Cardiac muscle cell (in vitro differentiated cells and primary cell): ENCODE data around the gene ZNF280C. TPM values are rescaled to one million over a fixed set of nuclear protein-coding genes. Genes with fewer than 3 reads are reported as not detected.

ENCODE experiments used
- DNase-seq, 2 donors: peaks; one replicate each; pipeline versions ENCODE4 v3.0.0 to v3.0.0-alpha.2; 2010 to 2017; ENCODE audit warnings: low read depth in 1 of 2, low spot score in 1 of 2
- H3K27ac ChIP-seq: fragments of 200-600 bp; sonication (generic); 2 replicates; pipeline ENCODE4 v1.5.1; 2016
- H3K27me3 ChIP-seq: fragments of 200-600 bp; sonication (generic); 2 replicates; pipeline ENCODE4 v1.6.0; 2016; ENCODE audit warnings: control low read depth
- H3K36me3 ChIP-seq: fragments of 200-600 bp; sonication (generic); 2 replicates; pipeline ENCODE4 v1.5.1; 2016; ENCODE audit warnings: control low read depth
- H3K4me1 ChIP-seq: fragments of 200-600 bp; sonication (generic); 2 replicates; pipeline ENCODE4 v1.8.1; 2017; ENCODE audit warnings: low read depth, mild to moderate bottlenecking, mixed run types
- H3K4me3 ChIP-seq: fragments of 200-600 bp; sonication (generic); 2 replicates; pipeline ENCODE4 v1.5.1; 2016; ENCODE audit warnings: mild to moderate bottlenecking
- H3K9me3 ChIP-seq: fragments of 200-600 bp; sonication (generic); 2 replicates; pipeline ENCODE4 v1.5.1; 2017; ENCODE audit warnings: low read depth, mild to moderate bottlenecking, control low read depth
- CTCF ChIP-seq: IDR thresholded peaks from 2 replicates; pipeline ENCODE4 v1.5.1; 2012; ENCODE audit warnings: low read depth, mild to moderate bottlenecking, low read length
- polyA plus RNA-seq: library from polyadenylated mRNA; unstranded; fragments of >200 nt; fragmentation: Nextera tagmentation; extraction: Ambion mirVana; gene quantifications from 2 replicates; pipeline ENCODE4 v1.2.1, GENCODE V29; 2016
- total RNA-seq: library from RNA; depleted of rRNA; stranded (reverse); fragments of >200 nt; gene quantifications from 2 replicates; pipeline ENCODE4 v1.2.3, GENCODE V29; 2016

Gene ZNF280C
- total and polyA plus RNA-seq, 2 experiments from 2014 or later = 3.1 to 6.8 TPM

- DNase-seq = peak in 1 of 2 donors; percentile 1
- H3K4me3 ChIP-seq = no peak overlapping the region
These were observed 30.7 kb upstream of the ZNF280C start for GRCh38 chrX:130299279-130300009.

GRCh38 chrX:130296743-130297142 lies 28.0 kb upstream of the ZNF280C start:
- peak in 1 of 2 donors; percentile 6 for DNase-seq
- Histone ChIP-seq H3K4me1 (no peaks in the 10 kb centered on the region), H3K36me3 (no peaks in the 10 kb centered on the region), H3K9me3 (no peaks in the 10 kb centered on the region), H3K27ac (no peak overlapping the region), H3K27me3 (no peaks in the 10 kb centered on the region), H3K4me3 (no peak overlapping the region)
- TF ChIP-seq CTCF = no peak

More at GRCh38 chrX:130299279-130300009, 30.7 kb upstream of the ZNF280C start:
- H3K27ac ChIP-seq = no peak overlapping the region
- H3K4me1 ChIP-seq = no peaks in the 10 kb centered on the region
- TF ChIP-seq CTCF = no peak
- H3K27me3 ChIP-seq = no peaks in the 10 kb centered on the region
- no peaks in the 10 kb centered on the region for H3K9me3 ChIP-seq
- no peaks in the 10 kb centered on the region for H3K36me3 ChIP-seq

GRCh38 chrX:130296297-130296678 lies 27.6 kb upstream of the ZNF280C start:
- no peak overlapping the region for H3K27ac ChIP-seq
- no peak overlapping the region for H3K4me3 ChIP-seq
- H3K27me3 ChIP-seq = no peaks in the 10 kb centered on the region
- no peaks in the 10 kb centered on the region for H3K36me3 ChIP-seq
- no peaks in the 10 kb centered on the region for H3K4me1 ChIP-seq
- DNase-seq = no peak
- no peaks in the 10 kb centered on the region for H3K9me3 ChIP-seq
- TF ChIP-seq CTCF = no peak

- no peaks in the 10 kb centered on the region for H3K4me1 ChIP-seq
- H3K27me3 ChIP-seq = no peaks in the 10 kb centered on the region
- peak in 1 of 2 donors; percentile 2 for DNase-seq
- no peak overlapping the region for H3K4me3 ChIP-seq
- no peaks in the 10 kb centered on the region for H3K9me3 ChIP-seq
- H3K27ac ChIP-seq = no peak overlapping the region
- no peak for TF ChIP-seq CTCF
- H3K36me3 ChIP-seq = no peaks in the 10 kb centered on the region
These were observed 27.0 kb upstream of the ZNF280C start for GRCh38 chrX:130295519-130296296.

- H3K27ac ChIP-seq = no peak overlapping the region
- TF ChIP-seq CTCF = no peak
- no peak for DNase-seq
- H3K9me3 ChIP-seq = no peaks in the 10 kb centered on the region
- H3K4me1 ChIP-seq = no peaks in the 10 kb centered on the region
- H3K36me3 ChIP-seq = no peaks in the 10 kb centered on the region
- H3K27me3 ChIP-seq = no peaks in the 10 kb centered on the region
- H3K4me3 ChIP-seq = no peak overlapping the region
These were observed 18.5 kb upstream of the ZNF280C start for GRCh38 chrX:130287071-130287770.
